Measurements from ENCODE around the gene BFAR. TPM values are rescaled to one million over a fixed set of nuclear protein-coding genes. Genes with fewer than 3 reads are reported as not detected.

Gene BFAR, protein sequence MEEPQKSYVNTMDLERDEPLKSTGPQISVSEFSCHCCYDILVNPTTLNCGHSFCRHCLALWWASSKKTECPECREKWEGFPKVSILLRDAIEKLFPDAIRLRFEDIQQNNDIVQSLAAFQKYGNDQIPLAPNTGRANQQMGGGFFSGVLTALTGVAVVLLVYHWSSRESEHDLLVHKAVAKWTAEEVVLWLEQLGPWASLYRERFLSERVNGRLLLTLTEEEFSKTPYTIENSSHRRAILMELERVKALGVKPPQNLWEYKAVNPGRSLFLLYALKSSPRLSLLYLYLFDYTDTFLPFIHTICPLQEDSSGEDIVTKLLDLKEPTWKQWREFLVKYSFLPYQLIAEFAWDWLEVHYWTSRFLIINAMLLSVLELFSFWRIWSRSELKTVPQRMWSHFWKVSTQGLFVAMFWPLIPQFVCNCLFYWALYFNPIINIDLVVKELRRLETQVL
- 72.7 and 74.5 TPM in 2 replicates for total RNA-seq
- long read RNA-seq, transcript BFAR-207 (6 exons, 1,662 nt), result minor isoform, 16 of 334 reads
- long read RNA-seq, transcript BFAR-201 (8 exons, 3,039 nt), result major isoform, 235 of 334 reads
- long read RNA-seq, transcript BFAR-203 (4 exons, 1,414 nt), result minor isoform, 7 of 334 reads
- long read RNA-seq, partial matches to known transcripts, result 16 of 334 reads
- long read RNA-seq, other reads (novel, unspliced or antisense), result 59 of 334 reads

DNA sequence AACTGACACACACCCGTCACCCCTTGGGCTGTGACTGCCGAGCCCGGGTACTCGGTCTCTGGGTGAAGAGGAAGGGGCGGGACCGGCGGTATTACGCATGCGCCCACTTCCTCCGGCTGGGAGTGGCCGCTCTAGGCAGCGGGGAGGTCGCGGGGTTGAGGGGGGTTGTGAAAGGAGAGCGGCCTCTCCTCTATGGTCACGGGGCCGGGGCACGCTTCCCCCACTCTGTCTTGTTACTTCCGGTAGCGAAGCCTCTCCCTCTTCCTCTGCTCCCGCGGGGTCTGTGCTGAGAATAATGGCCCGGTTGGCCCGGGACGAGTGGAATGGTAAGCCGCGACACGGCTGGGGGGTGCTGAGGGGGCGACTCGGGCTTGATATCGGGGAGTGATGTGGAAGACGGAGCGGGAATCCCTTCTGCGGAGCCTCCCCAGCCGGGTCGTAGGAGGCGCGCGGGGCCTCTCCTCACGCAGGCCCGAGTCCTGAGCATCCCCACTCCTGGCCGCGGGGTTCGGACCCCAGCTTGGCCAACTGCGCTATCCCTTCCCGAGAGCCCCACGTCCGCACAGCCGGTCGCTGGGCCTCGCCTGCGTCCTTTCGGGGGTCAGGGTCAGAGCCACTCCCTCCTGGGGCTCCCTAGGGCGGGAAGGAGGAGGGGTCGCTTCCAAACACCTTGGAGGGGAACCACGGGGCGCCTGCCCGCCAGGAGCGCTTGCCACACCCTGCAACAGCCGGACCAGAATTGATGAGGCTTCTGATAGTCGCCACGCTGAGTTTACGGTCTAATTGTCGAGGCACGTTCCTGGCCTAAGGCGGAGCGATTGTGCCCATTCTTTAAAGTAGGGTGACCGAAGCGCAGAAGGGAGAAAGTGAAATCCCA lies at the start of gene BFAR:
Gene BFAR, plus strand, starts transcription at position 259 of the 877 bp plus-strand sequence. CDS start 11,396 bp downstream, outside the sequence.
- Mint-ChIP-seq H3K4me1 (peaks cover 54% of the 10 kb centered on the region), H3K9me3 (no peaks in the 10 kb centered on the region), H3K36me3 (ENCODE audit: low read depth) (no peaks in the 10 kb centered on the region), H3K27ac (ENCODE audit: unreplicated experiment) (peak within 1 kb of the TSS; percentile 98), H3K27me3 (ENCODE audit: low read depth) (no peaks in the 10 kb centered on the region), H3K4me3 (peak within 1 kb of the TSS; percentile 100)
- DNase-seq (ENCODE audit: low read depth, low spot score), result peak; percentile 98
- TF ChIP-seq, protein P1, sequence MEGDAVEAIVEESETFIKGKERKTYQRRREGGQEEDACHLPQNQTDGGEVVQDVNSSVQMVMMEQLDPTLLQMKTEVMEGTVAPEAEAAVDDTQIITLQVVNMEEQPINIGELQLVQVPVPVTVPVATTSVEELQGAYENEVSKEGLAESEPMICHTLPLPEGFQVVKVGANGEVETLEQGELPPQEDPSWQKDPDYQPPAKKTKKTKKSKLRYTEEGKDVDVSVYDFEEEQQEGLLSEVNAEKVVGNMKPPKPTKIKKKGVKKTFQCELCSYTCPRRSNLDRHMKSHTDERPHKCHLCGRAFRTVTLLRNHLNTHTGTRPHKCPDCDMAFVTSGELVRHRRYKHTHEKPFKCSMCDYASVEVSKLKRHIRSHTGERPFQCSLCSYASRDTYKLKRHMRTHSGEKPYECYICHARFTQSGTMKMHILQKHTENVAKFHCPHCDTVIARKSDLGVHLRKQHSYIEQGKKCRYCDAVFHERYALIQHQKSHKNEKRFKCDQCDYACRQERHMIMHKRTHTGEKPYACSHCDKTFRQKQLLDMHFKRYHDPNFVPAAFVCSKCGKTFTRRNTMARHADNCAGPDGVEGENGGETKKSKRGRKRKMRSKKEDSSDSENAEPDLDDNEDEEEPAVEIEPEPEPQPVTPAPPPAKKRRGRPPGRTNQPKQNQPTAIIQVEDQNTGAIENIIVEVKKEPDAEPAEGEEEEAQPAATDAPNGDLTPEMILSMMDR (conservative IDR thresholded peaks at IDR 0.05), result no peak

DNA sequence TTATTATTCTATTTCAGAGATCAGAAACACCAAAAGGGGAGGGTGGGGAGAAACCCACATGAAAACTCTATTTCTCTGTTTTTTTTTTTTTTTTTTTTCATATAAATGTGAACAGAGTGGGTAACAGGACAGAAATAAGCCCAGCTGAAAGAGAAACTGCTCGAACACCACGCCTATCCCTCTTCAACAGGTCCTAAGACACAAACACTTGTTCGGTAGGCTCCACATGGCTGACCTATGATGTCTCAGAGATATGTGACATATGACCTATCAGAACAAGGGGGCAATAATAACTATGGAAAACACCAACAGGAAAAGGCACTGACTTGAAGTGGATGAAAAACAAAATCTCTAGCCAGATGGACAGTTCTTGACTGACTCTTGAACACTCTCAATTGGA lies 47.5 kb upstream of the BFAR start:
- no peaks in the 10 kb centered on the region for H3K4me1 Mint-ChIP-seq
- H3K27me3 Mint-ChIP-seq (ENCODE audit: low read depth), result no peaks in the 10 kb centered on the region
- H3K4me3 Mint-ChIP-seq, result no peak overlapping the region
- H3K9me3 Mint-ChIP-seq, result no peaks in the 10 kb centered on the region
- TF ChIP-seq, protein P1 (conservative IDR thresholded peaks at IDR 0.05), result no peak
- peaks cover 12% of the 10 kb centered on the region for H3K36me3 Mint-ChIP-seq (ENCODE audit: low read depth)
- no peak overlapping the region for H3K27ac Mint-ChIP-seq (ENCODE audit: unreplicated experiment)
- DNase-seq (ENCODE audit: low read depth, low spot score), result no peak

DNA sequence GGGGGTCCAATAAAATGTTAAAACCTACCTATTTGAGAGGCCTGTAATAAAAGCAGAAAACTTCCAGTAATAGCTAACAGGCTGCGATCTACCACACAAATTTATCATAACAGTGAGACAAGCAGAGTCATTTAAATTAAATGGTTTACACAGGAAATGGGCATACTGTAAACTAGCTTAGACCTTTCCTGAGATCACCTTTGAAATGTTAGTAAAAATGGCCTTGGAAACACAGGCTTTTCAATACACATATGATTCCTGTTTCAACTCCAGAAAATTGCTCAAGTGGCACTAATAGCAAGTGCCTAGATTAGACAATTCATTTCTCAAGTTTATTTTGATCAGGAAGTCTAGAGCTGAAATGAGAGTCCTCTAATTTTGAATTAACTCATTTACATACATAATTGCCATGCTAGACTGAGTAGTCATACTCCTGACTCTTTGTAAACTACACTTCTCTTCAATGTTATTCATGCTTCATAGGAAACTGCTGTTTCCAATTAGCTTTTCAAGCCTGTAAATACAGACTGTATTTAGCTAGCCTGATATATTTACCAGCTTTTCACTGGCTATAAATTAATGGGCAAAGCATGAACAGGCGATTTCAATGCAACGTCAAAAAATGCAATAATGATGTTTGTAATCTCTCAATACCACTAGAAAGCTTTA lies 46.0 kb upstream of the BFAR start:
- no peak overlapping the region for H3K4me3 Mint-ChIP-seq
- peaks cover 5% of the 10 kb centered on the region for H3K36me3 Mint-ChIP-seq (ENCODE audit: low read depth)
- H3K27me3 Mint-ChIP-seq (ENCODE audit: low read depth), result no peaks in the 10 kb centered on the region
- H3K9me3 Mint-ChIP-seq, result no peaks in the 10 kb centered on the region
- no peak for DNase-seq (ENCODE audit: low read depth, low spot score)
- H3K27ac Mint-ChIP-seq (ENCODE audit: unreplicated experiment), result no peak overlapping the region
- TF ChIP-seq, protein P1 (conservative IDR thresholded peaks at IDR 0.05), result no peak
- H3K4me1 Mint-ChIP-seq, result no peaks in the 10 kb centered on the region

DNA sequence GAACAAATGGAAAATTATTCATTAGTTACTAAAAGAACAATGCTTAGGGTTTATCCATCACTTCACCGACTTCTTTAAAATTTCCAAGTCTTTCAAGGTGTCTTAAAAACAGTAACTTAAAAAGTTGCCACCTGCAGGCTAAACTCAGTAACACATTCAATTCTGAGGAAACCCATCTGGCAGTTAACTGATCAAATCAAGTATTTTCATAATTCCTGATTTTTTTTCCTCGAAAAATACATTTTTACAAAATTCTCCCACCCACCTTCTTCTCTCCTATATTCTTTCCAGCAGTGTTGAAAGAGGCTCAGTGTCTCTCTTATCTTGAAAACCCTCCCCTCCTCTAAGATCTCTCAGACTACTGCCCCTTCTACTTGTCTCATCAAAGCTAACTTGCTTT lies 32.6 kb upstream of the BFAR start:
- Mint-ChIP-seq H3K9me3 (no peaks in the 10 kb centered on the region), H3K4me1 (no peaks in the 10 kb centered on the region), H3K27ac (ENCODE audit: unreplicated experiment) (no peak overlapping the region), H3K4me3 (no peak overlapping the region), H3K27me3 (ENCODE audit: low read depth) (no peaks in the 10 kb centered on the region), H3K36me3 (ENCODE audit: low read depth) (peaks cover 23% of the 10 kb centered on the region)
- TF ChIP-seq, protein P1 (conservative IDR thresholded peaks at IDR 0.05), result peak; percentile 69
- DNase-seq (ENCODE audit: low read depth, low spot score), result no peak

All from neural crest cell (in vitro differentiated cells).